Endodermal cell (in vitro differentiated cells): ENCODE data around the gene NPLOC4. TPM values are rescaled to one million over a fixed set of nuclear protein-coding genes. Genes with fewer than 3 reads are reported as not detected.

Experiments
- DNase-seq: peaks from one replicate; pipeline ENCODE4 v3.0.0-alpha.2; 2017
- H3K27ac ChIP-seq: 2 replicates; pipeline ENCODE4 v1.5.1; 2013; ENCODE audit warnings: mild to moderate bottlenecking, low read depth, low read length, moderate library complexity
- H3K27me3 ChIP-seq: 2 replicates; pipeline ENCODE4 v1.6.1; 2013; ENCODE audit warnings: mild to moderate bottlenecking, low read length, moderate library complexity; ENCODE audit not compliant: insufficient read depth, control insufficient read depth, poor library complexity, severe bottlenecking
- H3K36me3 ChIP-seq: 2 replicates; pipeline ENCODE4 v1.7.0; 2013; ENCODE audit warnings: mild to moderate bottlenecking, low read length, moderate library complexity; ENCODE audit not compliant: control insufficient read depth, insufficient read depth
- H3K4me1 ChIP-seq: one replicate; pipeline ENCODE4 v1.7.0; 2013; ENCODE audit warnings: low read length; ENCODE audit not compliant: control insufficient read depth, insufficient read depth
- H3K4me3 ChIP-seq: 2 replicates; pipeline ENCODE4 v1.5.1; 2013; ENCODE audit warnings: mild to moderate bottlenecking, low read length, moderate library complexity
- H3K9ac ChIP-seq: 2 replicates; pipeline ENCODE4 v1.6.1; 2013; ENCODE audit warnings: mild to moderate bottlenecking, low read length, moderate library complexity; ENCODE audit not compliant: poor library complexity, severe bottlenecking; ENCODE audit errors: extremely low read depth
- H3K9me3 ChIP-seq: 2 replicates; pipeline ENCODE4 v1.6.1; 2013; ENCODE audit warnings: mild to moderate bottlenecking, low read length, moderate library complexity; ENCODE audit not compliant: control insufficient read depth
- H3K27ac Mint-ChIP-seq: 2 replicates; pipeline ENCODE4 v1.8.0; 2020; ENCODE audit warnings: mixed read lengths
- H3K27me3 Mint-ChIP-seq: 2 replicates; pipeline ENCODE4 v1.8.0; 2021; ENCODE audit warnings: mild to moderate bottlenecking, mixed read lengths; ENCODE audit not compliant: insufficient read depth
- H3K36me3 Mint-ChIP-seq: 2 replicates; pipeline ENCODE4 v1.8.0; 2020; ENCODE audit warnings: low read depth, mixed read lengths
- H3K4me1 Mint-ChIP-seq: 2 replicates; pipeline ENCODE4 v1.8.0; 2020; ENCODE audit warnings: mixed read lengths
- H3K4me3 Mint-ChIP-seq: 2 replicates; pipeline ENCODE4 v1.8.0; 2020; ENCODE audit warnings: mild to moderate bottlenecking, moderate library complexity, mixed read lengths
- H3K9me3 Mint-ChIP-seq: 2 replicates; pipeline ENCODE4 v1.8.0; 2020; ENCODE audit warnings: mild to moderate bottlenecking, mixed read lengths
- CTCF ChIP-seq: fragments of 200-600 bp; sonication (generic); conservative IDR thresholded peaks from 2 replicates; pipeline ENCODE4 v1.5.0; 2021; ENCODE audit warnings: antibody characterized with exemption, mild to moderate bottlenecking
- WGBS, 2 experiments: methylation state at CpG; one replicate each; pipeline versions ENCODE4 v1.1.5 to v1.1.7; 2013; ENCODE audit warnings: missing lambda C conversion rate in 2 of 2, mixed read lengths in 1 of 2; ENCODE audit not compliant: insufficient coverage in 1 of 2, insufficient read length in 1 of 2; 5-methylcytosine and 5-hydroxymethylcytosine counted together
- total RNA-seq, 2 donors: library from RNA; stranded (reverse); fragmentation: NEBNext Ultra II Directional in 1 of 2; extraction: Animal tissue kit (Norgen Biotek cat#: 25700) in 1 of 2; gene quantifications; 2 replicates in 1 of 2; 3 replicates in 1 of 2; pipeline ENCODE4 v1.2.1, GENCODE V29; 2021

The NPLOC4 gene
- total RNA-seq, 2 donors from 2014 or later, result 113 to 118 TPM

- H3K27me3 Mint-ChIP-seq, result no peaks in the 10 kb centered on the region
- H3K27ac ChIP-seq, result no peak overlapping the region
- no peaks in the 10 kb centered on the region for H3K9me3 Mint-ChIP-seq
- DNase-seq, result no peak
- no peak for TF ChIP-seq CTCF
- no peak overlapping the region for H3K9ac ChIP-seq
- H3K4me3 ChIP-seq, result no peak overlapping the region
- WGBS, 2 experiments, result 81 to 90% methylated on average over 4 to 5 of the region's 5 CpGs
- no peaks in the 10 kb centered on the region for H3K9me3 ChIP-seq
- H3K36me3 ChIP-seq, result no peaks in the 10 kb centered on the region
- no peaks in the 10 kb centered on the region for H3K36me3 Mint-ChIP-seq
- H3K27me3 ChIP-seq, result no peaks in the 10 kb centered on the region
- no peak overlapping the region for H3K27ac Mint-ChIP-seq
- H3K4me1 Mint-ChIP-seq, result no peaks in the 10 kb centered on the region
- peaks cover 13% of the 10 kb centered on the region for H3K4me1 ChIP-seq
- no peak overlapping the region for H3K4me3 Mint-ChIP-seq
Observed at GRCh38 chr17:81659038-81659437, 22.1 kb upstream of the NPLOC4 start.

- DNase-seq, result no peak
- Histone ChIP-seq H3K9ac (no peak overlapping the region), H3K36me3 (no peaks in the 10 kb centered on the region), H3K27ac (no peak overlapping the region), H3K27me3 (no peaks in the 10 kb centered on the region), H3K4me1 (peaks cover 13% of the 10 kb centered on the region), H3K4me3 (no peak overlapping the region), H3K9me3 (no peaks in the 10 kb centered on the region)
- TF ChIP-seq CTCF, result no peak
- H3K9me3 Mint-ChIP-seq, result no peaks in the 10 kb centered on the region
- no peak overlapping the region for H3K4me3 Mint-ChIP-seq
- 91 to 93% methylated on average over 2 to 4 of the region's 4 CpGs for WGBS, 2 experiments
- H3K27ac Mint-ChIP-seq, result no peak overlapping the region
- H3K36me3 Mint-ChIP-seq, result no peaks in the 10 kb centered on the region
- H3K27me3 Mint-ChIP-seq, result no peaks in the 10 kb centered on the region
- peaks cover 7% of the 10 kb centered on the region for H3K4me1 Mint-ChIP-seq
Observed at GRCh38 chr17:81656835-81657234, 19.9 kb upstream of the NPLOC4 start.

GRCh38 chr17:81656118-81656743, 19.3 kb upstream of the NPLOC4 start, which contains the start of gene PDE6G:
Gene PDE6G (minus strand): TSS chr17:81656542. CDS start chr17:81653305, 3,237 bp downstream.
- Histone ChIP-seq H3K9me3 (no peaks in the 10 kb centered on the region), H3K9ac (no peak within 1 kb of the TSS), H3K4me1 (peaks cover 13% of the 10 kb centered on the region), H3K4me3 (no peak within 1 kb of the TSS), H3K36me3 (no peaks in the 10 kb centered on the region), H3K27me3 (no peaks in the 10 kb centered on the region), H3K27ac (no peak within 1 kb of the TSS)
- peak; percentile 63 for DNase-seq
- WGBS, 2 experiments, result 87 to 95% methylated on average over 6 to 15 of the region's 15 CpGs
- Mint-ChIP-seq H3K36me3 (no peaks in the 10 kb centered on the region), H3K27ac (no peak within 1 kb of the TSS), H3K4me3 (no peak within 1 kb of the TSS), H3K27me3 (no peaks in the 10 kb centered on the region), H3K4me1 (peaks cover 7% of the 10 kb centered on the region), H3K9me3 (no peaks in the 10 kb centered on the region)
- no peak for TF ChIP-seq CTCF
